Liver (tissue), 9 donors: ENCODE measurements around the gene GCC1. TPM values are rescaled to one million over a fixed set of nuclear protein-coding genes. Genes with fewer than 3 reads are reported as not detected.

Source experiments
- DNase-seq: peaks from one replicate; pipeline ENCODE4 v3.0.0-alpha.2; 2017; ENCODE audit warnings: low spot score
- H3K27ac ChIP-seq, 2 donors: one replicate each; pipeline ENCODE4 v1.7.0; 2013; ENCODE audit warnings: inconsistent platforms in 2 of 2, low read length in 2 of 2, control low read depth in 1 of 2, low read depth in 1 of 2, mild to moderate bottlenecking in 1 of 2
- H3K27me3 ChIP-seq, 4 donors: one replicate each; pipeline versions ENCODE4 v1.6.1 to v1.7.0; 2013; ENCODE audit warnings: low read length in 3 of 4, inconsistent platforms in 1 of 4, mild to moderate bottlenecking in 1 of 4, moderate library complexity in 1 of 4; ENCODE audit not compliant: control insufficient read depth in 4 of 4, insufficient read depth in 4 of 4
- H3K36me3 ChIP-seq, 4 donors: one replicate each; pipeline versions ENCODE4 v1.6.1 to v1.7.0; 2013; ENCODE audit warnings: low read length in 3 of 4, mild to moderate bottlenecking in 3 of 4, low read depth in 1 of 4, moderate library complexity in 1 of 4; ENCODE audit not compliant: control insufficient read depth in 4 of 4, insufficient read depth in 3 of 4
- H3K4me1 ChIP-seq, 4 donors: one replicate each; pipeline versions ENCODE4 v1.6.1 to v1.7.0; 2013; ENCODE audit warnings: low read length in 3 of 4, mild to moderate bottlenecking in 3 of 4, moderate library complexity in 1 of 4; ENCODE audit not compliant: control insufficient read depth in 4 of 4, insufficient read depth in 4 of 4
- H3K4me3 ChIP-seq, 3 donors: one replicate each; pipeline versions ENCODE4 v1.6.1 to v1.7.0; 2013; ENCODE audit warnings: low read length in 3 of 3, control low read depth in 1 of 3, low read depth in 1 of 3, mild to moderate bottlenecking in 1 of 3
- H3K9ac ChIP-seq, 2 donors: one replicate each; pipeline ENCODE4 v1.7.0; 2013; ENCODE audit warnings: low read length in 2 of 2, mild to moderate bottlenecking in 2 of 2, moderate library complexity in 2 of 2, control low read depth in 1 of 2, low read depth in 1 of 2
- H3K9me3 ChIP-seq, 4 donors: one replicate each; pipeline versions ENCODE4 v1.6.1 to v1.7.0; 2013; ENCODE audit warnings: low read length in 3 of 4; ENCODE audit not compliant: control insufficient read depth in 4 of 4
- ATF3 ChIP-seq: IDR thresholded peaks from 2 replicates; pipeline ENCODE4 v1.6.1; 2016; ENCODE audit warnings: antibody characterized with exemption
- EGR1 ChIP-seq, 2 donors: IDR thresholded peaks; 2 replicates each; pipeline ENCODE4 v1.6.1; 2016 to 2018; ENCODE audit warnings: antibody characterized with exemption in 2 of 2, low read depth in 2 of 2
- FOXA1 ChIP-seq: IDR thresholded peaks from 2 replicates; pipeline ENCODE4 v1.6.1; 2016; ENCODE audit warnings: antibody characterized with exemption
- GABPA ChIP-seq, 2 donors: IDR thresholded peaks in 1 of 2; conservative IDR thresholded peaks in 1 of 2; 2 replicates each; pipeline ENCODE4 v1.6.1; 2016; ENCODE audit warnings: antibody characterized with exemption in 2 of 2, mild to moderate bottlenecking in 1 of 2, moderate library complexity in 1 of 2
- HNF4A ChIP-seq, 2 donors: conservative IDR thresholded peaks; 2 replicates each; pipeline ENCODE4 v1.6.1; 2016; ENCODE audit warnings: antibody characterized with exemption in 2 of 2, mild to moderate bottlenecking in 2 of 2
- JUND ChIP-seq, 2 donors: IDR thresholded peaks; 2 replicates each; pipeline ENCODE4 v1.6.1; 2016; ENCODE audit warnings: antibody characterized with exemption in 2 of 2
- MAX ChIP-seq: IDR thresholded peaks from 2 replicates; pipeline ENCODE4 v1.6.1; 2016; ENCODE audit warnings: antibody characterized with exemption
- NR2F2 ChIP-seq: IDR thresholded peaks from 2 replicates; pipeline ENCODE4 v1.6.1; 2016; ENCODE audit warnings: antibody characterized with exemption
- REST ChIP-seq: IDR thresholded peaks from 2 replicates; pipeline ENCODE4 v1.6.1; 2016; ENCODE audit warnings: antibody characterized with exemption, mild to moderate bottlenecking
- RXRA ChIP-seq, 2 donors: IDR thresholded peaks; 2 replicates each; pipeline ENCODE4 v1.6.1; 2017 to 2018; ENCODE audit warnings: antibody characterized with exemption in 2 of 2, mild to moderate bottlenecking in 1 of 2
- SP1 ChIP-seq: IDR thresholded peaks from 2 replicates; pipeline ENCODE4 v1.6.1; 2018; ENCODE audit warnings: antibody characterized with exemption, mild to moderate bottlenecking
- TAF1 ChIP-seq: conservative IDR thresholded peaks from 2 replicates; pipeline ENCODE4 v1.6.1; 2016; ENCODE audit warnings: antibody characterized with exemption, mild to moderate bottlenecking
- YY1 ChIP-seq: IDR thresholded peaks from 2 replicates; pipeline ENCODE4 v1.6.1; 2016; ENCODE audit warnings: antibody characterized with exemption, mild to moderate bottlenecking
- WGBS: extraction: QIAGEN DNeasy Blood & Tissue Kit; methylation state at CpG from one replicate; pipeline ENCODE4 v1.1.7; 2013; 5-methylcytosine and 5-hydroxymethylcytosine counted together
- polyA plus RNA-seq, 2 donors: library from polyadenylated mRNA; stranded (reverse) in 1 of 2; unstranded in 1 of 2; fragments of 200-250 nt in 1 of 2; fragments of >200 nt in 1 of 2; fragmentation: Nextera tagmentation in 1 of 2; extraction: Ambion mirVana in 1 of 2; gene quantifications; one replicate each; pipeline versions ENCODE4 v1.2.1 to v1.2.3, GENCODE V29; 2013 to 2015
- total RNA-seq, 2 donors: library from RNA; depleted of rRNA; stranded (reverse); fragments of >200 nt; gene quantifications; one replicate each; pipeline ENCODE4 v1.2.3, GENCODE V29; 2014
- TF ChIP-seq, protein P1 (sequence below): fragments of 150-350 bp; IDR thresholded peaks from 2 replicates; pipeline ENCODE4 v1.5.1; 2017; ENCODE audit warnings: improper control_type of control experiment, low read depth, low read length; ENCODE audit not compliant: missing input control
- TF ChIP-seq, protein P2 (sequence below): IDR thresholded peaks from 2 replicates; pipeline ENCODE4 v1.6.1; 2016; ENCODE audit warnings: antibody characterized with exemption
- donor health status: healthy.
- donor health status: healthy.
- donor health status: healthy.
- donor health status: healthy.
- donor health status: healthy.

Gene GCC1
- total and polyA plus RNA-seq, 4 donors: 4.6 to 16.1 (median 8.0) TPM

DNA sequence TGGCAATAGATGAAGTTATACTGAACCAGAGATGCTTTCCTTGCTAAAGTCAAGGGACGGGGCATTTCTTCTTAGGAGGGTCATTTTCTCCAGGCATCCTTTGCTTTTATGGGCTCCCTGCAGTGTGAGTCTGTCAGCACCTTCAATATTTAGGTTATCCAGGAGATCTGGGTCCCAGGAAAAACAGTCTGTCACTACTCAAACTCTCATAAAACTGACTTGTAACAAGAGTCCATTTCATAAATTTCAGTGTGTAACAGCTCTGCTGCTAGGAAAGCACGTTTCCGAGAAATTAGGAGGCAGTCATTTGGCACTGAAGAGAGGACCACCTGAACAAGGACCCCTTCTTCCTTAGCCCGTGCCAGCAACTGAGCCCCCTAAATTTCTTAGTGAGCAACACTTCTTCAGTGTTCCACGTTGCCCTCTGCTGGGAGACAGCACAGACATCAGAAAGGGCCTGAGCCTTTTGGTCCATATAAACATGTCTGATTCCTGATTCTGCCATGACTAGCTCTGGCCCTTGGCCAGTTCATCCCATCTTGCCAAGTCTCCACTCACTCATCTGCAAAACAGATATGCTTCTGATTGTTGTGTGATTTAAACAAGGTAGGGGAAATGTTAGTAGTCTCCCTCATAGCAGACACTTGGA, 7.2 kb downstream of the GCC1 start:
- no peak overlapping the region for H3K4me3 ChIP-seq
- H3K4me1 ChIP-seq: peaks cover 10 to 32% (median 30%) of the 10 kb centered on the region in 4 donors
- 87% methylated on average over 5 of the region's 5 CpGs for WGBS
- no peak for DNase-seq
- no peak for TF ChIP-seq SP1
- TF ChIP-seq JUND (IDR thresholded peaks at IDR 0.05): no peak
- no peak for TF ChIP-seq TAF1
- TF ChIP-seq YY1: no peak
- TF ChIP-seq, protein P1, sequence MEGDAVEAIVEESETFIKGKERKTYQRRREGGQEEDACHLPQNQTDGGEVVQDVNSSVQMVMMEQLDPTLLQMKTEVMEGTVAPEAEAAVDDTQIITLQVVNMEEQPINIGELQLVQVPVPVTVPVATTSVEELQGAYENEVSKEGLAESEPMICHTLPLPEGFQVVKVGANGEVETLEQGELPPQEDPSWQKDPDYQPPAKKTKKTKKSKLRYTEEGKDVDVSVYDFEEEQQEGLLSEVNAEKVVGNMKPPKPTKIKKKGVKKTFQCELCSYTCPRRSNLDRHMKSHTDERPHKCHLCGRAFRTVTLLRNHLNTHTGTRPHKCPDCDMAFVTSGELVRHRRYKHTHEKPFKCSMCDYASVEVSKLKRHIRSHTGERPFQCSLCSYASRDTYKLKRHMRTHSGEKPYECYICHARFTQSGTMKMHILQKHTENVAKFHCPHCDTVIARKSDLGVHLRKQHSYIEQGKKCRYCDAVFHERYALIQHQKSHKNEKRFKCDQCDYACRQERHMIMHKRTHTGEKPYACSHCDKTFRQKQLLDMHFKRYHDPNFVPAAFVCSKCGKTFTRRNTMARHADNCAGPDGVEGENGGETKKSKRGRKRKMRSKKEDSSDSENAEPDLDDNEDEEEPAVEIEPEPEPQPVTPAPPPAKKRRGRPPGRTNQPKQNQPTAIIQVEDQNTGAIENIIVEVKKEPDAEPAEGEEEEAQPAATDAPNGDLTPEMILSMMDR: no peak
- no peak for TF ChIP-seq FOXA1
- TF ChIP-seq, protein P2, sequence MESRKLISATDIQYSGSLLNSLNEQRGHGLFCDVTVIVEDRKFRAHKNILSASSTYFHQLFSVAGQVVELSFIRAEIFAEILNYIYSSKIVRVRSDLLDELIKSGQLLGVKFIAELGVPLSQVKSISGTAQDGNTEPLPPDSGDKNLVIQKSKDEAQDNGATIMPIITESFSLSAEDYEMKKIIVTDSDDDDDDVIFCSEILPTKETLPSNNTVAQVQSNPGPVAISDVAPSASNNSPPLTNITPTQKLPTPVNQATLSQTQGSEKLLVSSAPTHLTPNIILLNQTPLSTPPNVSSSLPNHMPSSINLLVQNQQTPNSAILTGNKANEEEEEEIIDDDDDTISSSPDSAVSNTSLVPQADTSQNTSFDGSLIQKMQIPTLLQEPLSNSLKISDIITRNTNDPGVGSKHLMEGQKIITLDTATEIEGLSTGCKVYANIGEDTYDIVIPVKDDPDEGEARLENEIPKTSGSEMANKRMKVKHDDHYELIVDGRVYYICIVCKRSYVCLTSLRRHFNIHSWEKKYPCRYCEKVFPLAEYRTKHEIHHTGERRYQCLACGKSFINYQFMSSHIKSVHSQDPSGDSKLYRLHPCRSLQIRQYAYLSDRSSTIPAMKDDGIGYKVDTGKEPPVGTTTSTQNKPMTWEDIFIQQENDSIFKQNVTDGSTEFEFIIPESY: no peak
- no peak for TF ChIP-seq EGR1 (IDR thresholded peaks at IDR 0.05; ENCODE audit: low read depth in 2 of 2)
- TF ChIP-seq ATF3: no peak
- TF ChIP-seq MAX: no peak
- TF ChIP-seq GABPA (IDR thresholded peaks at IDR 0.05 in 1 of 2, conservative IDR thresholded peaks at IDR 0.05 in 1 of 2): no peak
- no peak for TF ChIP-seq HNF4A (conservative IDR thresholded peaks at IDR 0.05)
- TF ChIP-seq NR2F2: no peak
- H3K36me3 ChIP-seq: peaks cover 0 to 5% (median 2%) of the 10 kb centered on the region in 4 donors
- H3K27ac ChIP-seq: no peak overlapping the region
- no peaks in the 10 kb centered on the region for H3K9me3 ChIP-seq
- H3K9ac ChIP-seq: no peak overlapping the region
- H3K27me3 ChIP-seq: no peaks in the 10 kb centered on the region

- Histone ChIP-seq H3K9ac (no peak overlapping the region), H3K36me3 (peaks cover 0 to 5% (median 0%) of the 10 kb centered on the region in 4 donors), H3K4me3 (no peak overlapping the region), H3K4me1 (no peaks in the 10 kb centered on the region), H3K27me3 (no peaks in the 10 kb centered on the region), H3K9me3 (no peaks in the 10 kb centered on the region), H3K27ac (no peak overlapping the region)
- DNase-seq: no peak
- 85% methylated on average over 3 of the region's 3 CpGs for WGBS
- TF ChIP-seq, protein P2: no peak
- TF ChIP-seq RXRA (IDR thresholded peaks at IDR 0.05) (no peak), REST (no peak), ATF3 (no peak), HNF4A (conservative IDR thresholded peaks at IDR 0.05) (no peak)
- TF ChIP-seq, protein P1: no peak
These were observed 13.5 kb downstream of the GCC1 start for GRCh38 chr7:127571741-127572505.
